NB4 (cell line): Measurements from ENCODE around the gene MYCBP2.

Source experiments
- CTCF ChIP-seq: IDR thresholded peaks from one replicate; pipeline ENCODE4 v1.5.1; 2012; ENCODE audit warnings: low read depth, low read length
- MAX ChIP-seq: IDR thresholded peaks from 2 replicates; pipeline ENCODE4 v1.6.1; 2011; ENCODE audit warnings: low read depth, low read length

- no peak for TF ChIP-seq CTCF
- no peak for TF ChIP-seq MAX
Measured at GRCh38 chr13:77325371-77325980, 1.4 kb downstream of the MYCBP2 start.
